MM.1S (cell line): ENCODE results near the gene SIKE1.

Experiments used
- CTCF ChIP-seq: fragments of 300-600 bp; sonication (generic); IDR thresholded peaks from 2 replicates; pipeline ENCODE4 v1.5.1; 2016; ENCODE audit warnings: antibody characterized with exemption, low read length, mixed read lengths
- EZH2 ChIP-seq: fragments of 300-600 bp; sonication (generic); optimal IDR thresholded peaks from 2 replicates; pipeline ENCODE3; 2017; ENCODE audit warnings: low read depth, mild to moderate bottlenecking, antibody characterized with exemption, low read length, mixed read lengths

- TF ChIP-seq CTCF (no peak), EZH2 (no peak)
These were observed 29.7 kb downstream of the SIKE1 start for GRCh38 chr1:114750780-114751179.
